ENCODE data around the gene MOB1B.

The MOB1B gene

GRCh38 chr4:70914000-70914399, 11.8 kb downstream of the MOB1B start:
- no peak for DNase-seq (ENCODE audit: low read depth in 2 of 2, low spot score in 1 of 2)

GRCh38 chr4:70914631-70915030, 12.5 kb downstream of the MOB1B start:
- DNase-seq (ENCODE audit: low read depth in 2 of 2, low spot score in 1 of 2), result no peak

GRCh38 chr4:70915036-70915815, 13.1 kb downstream of the MOB1B start:
- no peak for DNase-seq (ENCODE audit: low read depth in 2 of 2, low spot score in 1 of 2)

- no peak for DNase-seq (ENCODE audit: low read depth in 2 of 2, low spot score in 1 of 2)
Measured at GRCh38 chr4:70915874-70916559, 13.8 kb downstream of the MOB1B start.

GRCh38 chr4:70920592-70920991, 18.4 kb downstream of the MOB1B start:
- DNase-seq (ENCODE audit: low read depth in 2 of 2, low spot score in 1 of 2), result no peak

GRCh38 chr4:70925418-70925817, 23.2 kb downstream of the MOB1B start:
- DNase-seq (ENCODE audit: low read depth in 2 of 2, low spot score in 1 of 2), result no peak

GRCh38 chr4:70925899-70926635, 23.9 kb downstream of the MOB1B start:
- DNase-seq (ENCODE audit: low read depth in 2 of 2, low spot score in 1 of 2), result no peak

- no peak for DNase-seq (ENCODE audit: low read depth in 2 of 2, low spot score in 1 of 2)
Measured at GRCh38 chr4:70927502-70928137, 25.5 kb downstream of the MOB1B start.

GRCh38 chr4:70930530-70931256, 28.5 kb downstream of the MOB1B start:
- DNase-seq (ENCODE audit: low read depth in 2 of 2, low spot score in 1 of 2), result no peak

- no peak for DNase-seq (ENCODE audit: low read depth in 2 of 2, low spot score in 1 of 2)
Measured at GRCh38 chr4:70931347-70931746, 29.2 kb downstream of the MOB1B start.

GRCh38 chr4:70932984-70933383, 30.8 kb downstream of the MOB1B start:
- no peak for DNase-seq (ENCODE audit: low read depth in 2 of 2, low spot score in 1 of 2)

GRCh38 chr4:70935038-70935695, 33.0 kb downstream of the MOB1B start:
- DNase-seq (ENCODE audit: low read depth in 2 of 2, low spot score in 1 of 2), result no peak

GRCh38 chr4:70936200-70936787, 34.1 kb downstream of the MOB1B start:
- DNase-seq (ENCODE audit: low read depth in 2 of 2, low spot score in 1 of 2), result no peak

GRCh38 chr4:70938086-70938485, 35.9 kb downstream of the MOB1B start:
- DNase-seq (ENCODE audit: low read depth in 2 of 2, low spot score in 1 of 2), result no peak

GRCh38 chr4:70940134-70940533, 38.0 kb downstream of the MOB1B start:
- no peak for DNase-seq (ENCODE audit: low read depth in 2 of 2, low spot score in 1 of 2)

GRCh38 chr4:70943114-70943513, 40.9 kb downstream of the MOB1B start:
- DNase-seq (ENCODE audit: low read depth in 2 of 2, low spot score in 1 of 2), result no peak

GRCh38 chr4:70945046-70945445, 42.9 kb downstream of the MOB1B start:
- DNase-seq (ENCODE audit: low read depth in 2 of 2, low spot score in 1 of 2), result no peak

GRCh38 chr4:70945452-70946055, 43.4 kb downstream of the MOB1B start:
- no peak for DNase-seq (ENCODE audit: low read depth in 2 of 2, low spot score in 1 of 2)

- no peak for DNase-seq (ENCODE audit: low read depth in 2 of 2, low spot score in 1 of 2)
Measured at GRCh38 chr4:70946939-70947338, 44.8 kb downstream of the MOB1B start.

All from stimulated activated CD8-positive, alpha-beta memory T cell treated with anti-CD3 and anti-CD28 coated beads, Interleukin-4, amount 100 ng/mL, for 1 hour (primary cell).